GM12865 (cell line): ENCODE data around the gene GRK5.

Experiments
- DNase-seq: peaks from one replicate; pipeline ENCODE4 v3.0.0; 2010; ENCODE audit warnings: low read depth
- H3K4me3 ChIP-seq: 2 replicates; pipeline ENCODE4 v1.5.1; 2011; ENCODE audit warnings: mild to moderate bottlenecking, low read depth, low read length, control low read depth
- CTCF ChIP-seq: IDR thresholded peaks from 2 replicates; pipeline ENCODE4 v1.5.1; 2011; ENCODE audit warnings: low read length, control low read depth, low read depth, inconsistent platforms; ENCODE audit not compliant: insufficient read depth; ENCODE audit errors: missing control alignments

Gene GRK5

GRCh38 chr10:119208553-119208940, 1.2 kb downstream of the GRK5 start:
- peak overlapping the region; percentile 91 for H3K4me3 ChIP-seq
- TF ChIP-seq CTCF = no peak
- DNase-seq = peak; percentile 21

GRCh38 chr10:119209035-119209735, 1.8 kb downstream of the GRK5 start:
- peak overlapping the region; percentile 91 for H3K4me3 ChIP-seq
- TF ChIP-seq CTCF = peak; percentile 88
- DNase-seq = peak; percentile 61

- no peak for TF ChIP-seq CTCF
- H3K4me3 ChIP-seq = peak overlapping the region; percentile 91
- no peak for DNase-seq
Observed at GRCh38 chr10:119209736-119210355, 2.5 kb downstream of the GRK5 start.

GRCh38 chr10:119210633-119211032, 3.3 kb downstream of the GRK5 start:
- TF ChIP-seq CTCF = no peak
- no peak for DNase-seq
- no peak overlapping the region for H3K4me3 ChIP-seq

GRCh38 chr10:119211176-119211575, 3.8 kb downstream of the GRK5 start:
- DNase-seq = no peak
- no peak for TF ChIP-seq CTCF
- H3K4me3 ChIP-seq = no peak overlapping the region

GRCh38 chr10:119211625-119212441, 4.5 kb downstream of the GRK5 start:
- DNase-seq = peak; percentile 42
- no peak overlapping the region for H3K4me3 ChIP-seq
- no peak for TF ChIP-seq CTCF
